NCI-H187 treated with DMSO at 0.1 percent for 48 hours (cell line): ENCODE data around the gene KCNJ15.

Experiments used
- DNase-seq: peaks from one replicate; lab custom pipeline; 2025; lab: John Stamatoyannopoulos, UW

KCNJ15 gene

GRCh38 chr21:38354746-38355145, 98.0 kb downstream of the KCNJ15 start:
- no peak for DNase-seq

GRCh38 chr21:38355353-38355752, 98.6 kb downstream of the KCNJ15 start:
- no peak for DNase-seq

DNA sequence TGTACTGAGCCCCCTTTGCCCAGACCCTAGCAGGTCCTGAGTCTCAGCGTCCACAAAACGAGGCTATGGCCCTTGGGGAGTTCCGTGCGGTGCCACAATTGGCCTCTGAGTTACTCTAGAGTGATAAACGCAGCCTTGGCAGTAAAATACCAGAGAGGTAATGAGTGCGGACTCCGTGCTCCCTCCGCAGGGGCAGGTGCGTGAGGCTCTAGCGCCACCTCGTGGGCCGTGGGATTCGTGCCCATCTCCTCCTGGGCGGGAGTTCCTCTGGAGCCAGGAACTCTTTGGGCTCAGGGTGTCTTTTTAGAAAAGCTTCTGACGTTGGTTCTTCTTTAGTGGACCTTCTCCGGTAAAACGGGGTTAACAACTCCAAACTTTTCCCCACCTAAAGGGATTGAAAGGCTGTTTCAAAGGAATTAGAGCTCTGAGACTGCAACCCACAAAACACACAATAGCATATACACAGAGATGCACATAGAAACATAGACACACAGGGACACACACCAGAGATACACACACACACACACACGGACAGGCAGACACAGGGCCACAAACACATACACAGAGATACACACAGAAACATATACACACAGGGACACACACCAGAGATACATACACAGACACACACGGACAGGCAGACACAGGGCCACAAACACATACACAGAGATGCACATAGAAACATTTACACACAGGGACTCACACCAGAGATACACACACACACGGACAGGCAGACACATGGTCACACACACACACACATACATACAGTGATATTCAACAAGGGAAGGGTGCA, 99.4 kb downstream of the KCNJ15 start:
- DNase-seq, result no peak
